Trophoblast cell (in vitro differentiated cells and primary cell): ENCODE results near the gene MARK2.

Experiments used
- DNase-seq, 2 donors: peaks; one replicate each; pipeline ENCODE4 v3.0.0-alpha.2; 2016
- H2AFZ ChIP-seq: 2 replicates; pipeline ENCODE4 v1.6.1; 2013; ENCODE audit warnings: low read length, moderate library complexity, mild to moderate bottlenecking; ENCODE audit not compliant: insufficient read depth, poor library complexity
- H2AK5ac ChIP-seq: 2 replicates; pipeline ENCODE4 v1.6.1; 2013; ENCODE audit warnings: mild to moderate bottlenecking, low read length
- H2BK120ac ChIP-seq: 2 replicates; pipeline ENCODE4 v1.6.1; 2013; ENCODE audit warnings: low read length, mild to moderate bottlenecking, moderate library complexity; ENCODE audit not compliant: insufficient read depth, poor library complexity
- H2BK12ac ChIP-seq: 2 replicates; pipeline ENCODE4 v1.6.1; 2013; ENCODE audit warnings: mild to moderate bottlenecking, low read length, moderate library complexity
- H2BK5ac ChIP-seq: 2 replicates; pipeline ENCODE4 v1.6.1; 2013; ENCODE audit warnings: low read length, low read depth, moderate library complexity, mild to moderate bottlenecking; ENCODE audit not compliant: poor library complexity
- H3K14ac ChIP-seq: 2 replicates; pipeline ENCODE4 v1.6.1; 2013; ENCODE audit warnings: mild to moderate bottlenecking, low read length
- H3K18ac ChIP-seq: 2 replicates; pipeline ENCODE4 v1.6.1; 2013; ENCODE audit warnings: mild to moderate bottlenecking, low read length
- H3K23ac ChIP-seq: 2 replicates; pipeline ENCODE4 v1.6.1; 2013; ENCODE audit warnings: low read length
- H3K27ac ChIP-seq: 2 replicates; pipeline ENCODE4 v1.5.1; 2013; ENCODE audit warnings: low read depth, mild to moderate bottlenecking, inconsistent platforms, low read length, moderate library complexity
- H3K27me3 ChIP-seq: 2 replicates; pipeline ENCODE4 v1.6.1; 2013; ENCODE audit warnings: inconsistent platforms, mild to moderate bottlenecking, low read length, moderate library complexity; ENCODE audit not compliant: insufficient read depth
- H3K36me3 ChIP-seq, 2 experiments: 1 replicate in 1 of 2; 2 replicates in 1 of 2; pipeline ENCODE4 v1.6.1; 2013; ENCODE audit warnings: low read length in 2 of 2, mild to moderate bottlenecking in 2 of 2, moderate library complexity in 1 of 2; ENCODE audit not compliant: insufficient read depth in 2 of 2, control insufficient read depth in 1 of 2
- H3K4ac ChIP-seq: 2 replicates; pipeline ENCODE4 v1.6.1; 2013; ENCODE audit warnings: low read depth, mild to moderate bottlenecking, low read length, moderate library complexity
- H3K4me1 ChIP-seq, 2 experiments: 1 replicate in 1 of 2; 2 replicates in 1 of 2; pipeline ENCODE4 v1.6.1; 2013; ENCODE audit warnings: low read length in 2 of 2, mild to moderate bottlenecking in 2 of 2, moderate library complexity in 1 of 2; ENCODE audit not compliant: insufficient read depth in 2 of 2, control insufficient read depth in 1 of 2
- H3K4me2 ChIP-seq: 2 replicates; pipeline ENCODE4 v1.6.1; 2013; ENCODE audit warnings: inconsistent platforms, mild to moderate bottlenecking, low read length, moderate library complexity
- H3K4me3 ChIP-seq: 2 replicates; pipeline ENCODE4 v1.5.1; 2013; ENCODE audit warnings: mild to moderate bottlenecking, low read depth, low read length, inconsistent platforms
- H3K79me1 ChIP-seq: one replicate; pipeline ENCODE4 v1.6.1; 2013; ENCODE audit warnings: low read length
- H3K79me2 ChIP-seq: 2 replicates; pipeline ENCODE4 v1.6.1; 2013; ENCODE audit warnings: low read length, mild to moderate bottlenecking; ENCODE audit not compliant: control insufficient read depth, insufficient read depth, poor library complexity
- H3K9ac ChIP-seq: 2 replicates; pipeline ENCODE4 v1.6.1; 2013; ENCODE audit warnings: mild to moderate bottlenecking, low read length
- H3K9me3 ChIP-seq: 2 replicates; pipeline ENCODE4 v1.6.1; 2013; ENCODE audit warnings: low read depth, mild to moderate bottlenecking, control low read depth, inconsistent platforms, low read length; ENCODE audit not compliant: insufficient read depth
- H4K12ac ChIP-seq: 2 replicates; pipeline ENCODE4 v1.6.1; 2013; ENCODE audit warnings: low read depth, mild to moderate bottlenecking, low read length, moderate library complexity
- H4K8ac ChIP-seq: 2 replicates; pipeline ENCODE4 v1.6.1; 2013; ENCODE audit warnings: low read depth, mild to moderate bottlenecking, low read length, moderate library complexity
- H4K91ac ChIP-seq: one replicate; pipeline ENCODE4 v1.6.1; 2013; ENCODE audit warnings: low read depth, mild to moderate bottlenecking, low read length, moderate library complexity
- WGBS: extraction: QIAGEN DNeasy Blood & Tissue Kit; methylation state at CpG from one replicate; pipeline ENCODE4 v1.1.7; 2013; ENCODE audit warnings: missing lambda C conversion rate; ENCODE audit not compliant: insufficient read length, insufficient coverage; ENCODE audit errors: extremely low coverage; 5-methylcytosine and 5-hydroxymethylcytosine counted together

Gene MARK2

GRCh38 chr11:63906087-63906486 is 67.2 kb downstream of the MARK2 start:
- Histone ChIP-seq H3K4me3 (peak overlapping the region; percentile 18), H3K27ac (no peak overlapping the region), H3K4me2 (no peak overlapping the region), H3K27me3 (no peaks in the 10 kb centered on the region), H2BK5ac (no peak overlapping the region), H3K9me3 (peaks cover 1% of the 10 kb centered on the region), H3K36me3 (peaks cover 72 to 77% of the 10 kb centered on the region in 2 experiments), H3K14ac (no peak overlapping the region), H4K91ac (no peak overlapping the region), H3K79me2 (no peaks in the 10 kb centered on the region), H3K4ac (no peak overlapping the region), H2AFZ (no peak overlapping the region), H3K79me1 (no peaks in the 10 kb centered on the region), H2BK12ac (no peak overlapping the region), H4K12ac (no peak overlapping the region), H3K23ac (no peak overlapping the region), H4K8ac (no peak overlapping the region), H3K9ac (no peak overlapping the region), H3K4me1 (peaks cover 12 to 18% of the 10 kb centered on the region in 2 experiments), H3K18ac (no peak overlapping the region), H2BK120ac (no peak overlapping the region), H2AK5ac (no peak overlapping the region)
- no CpG with 5 or more reads among the region's 4 CpGs for whole genome bisulfite sequencing
- DNase-seq, result no peak

- H3K4me3 ChIP-seq, result no peak overlapping the region
- no peaks in the 10 kb centered on the region for H3K27me3 ChIP-seq
- no peak overlapping the region for H3K4ac ChIP-seq
- no peak overlapping the region for H3K4me2 ChIP-seq
- H3K18ac ChIP-seq, result no peak overlapping the region
- H3K4me1 ChIP-seq, result peaks cover 17 to 21% of the 10 kb centered on the region in 2 experiments
- no peak overlapping the region for H2BK5ac ChIP-seq
- no peak for DNase-seq
- H3K9ac ChIP-seq, result no peak overlapping the region
- no peak overlapping the region for H2BK12ac ChIP-seq
- H3K27ac ChIP-seq, result no peak overlapping the region
- no peak overlapping the region for H4K8ac ChIP-seq
- H3K36me3 ChIP-seq, result peaks cover 73 to 76% of the 10 kb centered on the region in 2 experiments
- H3K14ac ChIP-seq, result no peak overlapping the region
- no peaks in the 10 kb centered on the region for H3K79me1 ChIP-seq
- WGBS, result no CpG with 5 or more reads among the region's 7 CpGs
- no peak overlapping the region for H2AK5ac ChIP-seq
- H3K79me2 ChIP-seq, result no peaks in the 10 kb centered on the region
- H4K91ac ChIP-seq, result no peak overlapping the region
- no peak overlapping the region for H2BK120ac ChIP-seq
- H3K23ac ChIP-seq, result no peak overlapping the region
- peaks cover 1% of the 10 kb centered on the region for H3K9me3 ChIP-seq
- no peak overlapping the region for H4K12ac ChIP-seq
- H2AFZ ChIP-seq, result no peak overlapping the region
These were observed 67.7 kb downstream of the MARK2 start for GRCh38 chr11:63906585-63906984.

GRCh38 chr11:63907063-63907462 is 68.2 kb downstream of the MARK2 start:
- Histone ChIP-seq H3K4ac (no peak overlapping the region), H3K18ac (no peak overlapping the region), H3K23ac (no peak overlapping the region), H2BK12ac (no peak overlapping the region), H2BK120ac (no peak overlapping the region), H3K4me3 (no peak overlapping the region), H3K79me1 (no peaks in the 10 kb centered on the region), H3K9ac (no peak overlapping the region), H3K4me2 (no peak overlapping the region), H2AFZ (no peak overlapping the region), H3K14ac (no peak overlapping the region), H3K79me2 (no peaks in the 10 kb centered on the region), H2AK5ac (no peak overlapping the region), H4K8ac (no peak overlapping the region), H3K36me3 (peaks cover 70 to 73% of the 10 kb centered on the region in 2 experiments), H3K4me1 (peaks cover 17 to 22% of the 10 kb centered on the region in 2 experiments), H4K12ac (no peak overlapping the region), H2BK5ac (no peak overlapping the region), H3K9me3 (peaks cover 1% of the 10 kb centered on the region), H4K91ac (no peak overlapping the region), H3K27me3 (no peaks in the 10 kb centered on the region), H3K27ac (no peak overlapping the region)
- DNase-seq, result no peak
- WGBS, result no CpG with 5 or more reads among the region's 6 CpGs

GRCh38 chr11:63907808-63908530 is 69.1 kb downstream of the MARK2 start:
- Histone ChIP-seq H4K8ac (no peak overlapping the region), H3K27ac (no peak overlapping the region), H3K4me2 (no peak overlapping the region), H2BK12ac (no peak overlapping the region), H4K91ac (no peak overlapping the region), H2AK5ac (no peak overlapping the region), H3K14ac (no peak overlapping the region), H2AFZ (no peak overlapping the region), H3K9me3 (no peaks in the 10 kb centered on the region), H2BK120ac (no peak overlapping the region), H2BK5ac (no peak overlapping the region), H4K12ac (no peak overlapping the region), H3K27me3 (no peaks in the 10 kb centered on the region), H3K4me3 (peak overlapping the region; percentile 26), H3K4ac (no peak overlapping the region), H3K79me2 (no peaks in the 10 kb centered on the region), H3K4me1 (peaks cover 17 to 22% of the 10 kb centered on the region in 2 experiments), H3K79me1 (no peaks in the 10 kb centered on the region), H3K9ac (no peak overlapping the region), H3K36me3 (peaks cover 69 to 72% of the 10 kb centered on the region in 2 experiments), H3K18ac (no peak overlapping the region), H3K23ac (no peak overlapping the region)
- WGBS, result no CpG with 5 or more reads among the region's 21 CpGs
- DNase-seq, result no peak
